ENCODE results near the gene TSR1. TPM values are rescaled to one million over a fixed set of nuclear protein-coding genes. Genes with fewer than 3 reads are reported as not detected.

Gene TSR1
- total RNA-seq, 4 donors from 2014 or later, result 25.0 to 58.3 (median 46.5) TPM

GRCh38 chr17:2365132-2365531 lies 28.9 kb upstream of the TSR1 start:
- Histone ChIP-seq H3K27ac (no peak overlapping the region), H3K36me3 (peaks cover 0 to 82% of the 10 kb centered on the region in 2 donors), H3K9me3 (no peaks in the 10 kb centered on the region), H3K4me3 (no peak overlapping the region), H3K27me3 (no peaks in the 10 kb centered on the region), H3K4me1 (peaks cover 0 to 56% (median 17%) of the 10 kb centered on the region in 3 donors)
- TF ChIP-seq CTCF (IDR thresholded peaks at IDR 0.05), result no peak
- TF ChIP-seq POLR2AphosphoS5 (IDR thresholded peaks at IDR 0.05), result no peak
- no peak for TF ChIP-seq EP300 (IDR thresholded peaks at IDR 0.05)
- TF ChIP-seq POLR2A (IDR thresholded peaks at IDR 0.05), result no peak
- ATAC-seq, result no peak
- WGBS, 2 donors (ENCODE audit: low coverage in 1 of 2), result 100% methylated on average over 1 of the region's 20 CpGs; no CpG with 5 or more reads in 1 of the 2 donors

- no peak for ATAC-seq
- WGBS, 2 donors (ENCODE audit: low coverage in 1 of 2), result no CpG with 5 or more reads among the region's 12 CpGs
- Histone ChIP-seq H3K4me3 (no peak overlapping the region), H3K36me3 (peaks cover 0 to 83% of the 10 kb centered on the region in 2 donors), H3K27me3 (no peaks in the 10 kb centered on the region), H3K9me3 (no peaks in the 10 kb centered on the region), H3K4me1 (peaks cover 0 to 55% (median 17%) of the 10 kb centered on the region in 3 donors), H3K27ac (peak overlapping the region in 1 of 4 donors; percentile 23)
- no peak for TF ChIP-seq EP300 (IDR thresholded peaks at IDR 0.05)
- no peak for TF ChIP-seq POLR2AphosphoS5 (IDR thresholded peaks at IDR 0.05)
- no peak for TF ChIP-seq POLR2A (IDR thresholded peaks at IDR 0.05)
- TF ChIP-seq CTCF (IDR thresholded peaks at IDR 0.05), result no peak
These were observed 28.5 kb upstream of the TSR1 start for GRCh38 chr17:2364763-2365116.

GRCh38 chr17:2363851-2364762 lies 27.9 kb upstream of the TSR1 start:
- no CpG with 5 or more reads among the region's 26 CpGs for WGBS, 2 donors (ENCODE audit: low coverage in 1 of 2)
- ATAC-seq, result peak; percentile 17
- Histone ChIP-seq H3K27me3 (no peaks in the 10 kb centered on the region), H3K27ac (peak overlapping the region in 2 of 4 donors; percentile 21 to 38), H3K4me1 (peaks cover 0 to 55% (median 14%) of the 10 kb centered on the region in 3 donors), H3K9me3 (no peaks in the 10 kb centered on the region), H3K36me3 (peaks cover 0 to 83% of the 10 kb centered on the region in 2 donors), H3K4me3 (no peak overlapping the region)
- TF ChIP-seq POLR2A (IDR thresholded peaks at IDR 0.05), result no peak

- WGBS, 2 donors (ENCODE audit: low coverage in 1 of 2), result 93 to 100% methylated on average over 2 to 13 of the region's 21 CpGs
- no peak for ATAC-seq
These were observed 27.1 kb upstream of the TSR1 start for GRCh38 chr17:2363318-2363717.

GRCh38 chr17:2362881-2363280 lies 26.6 kb upstream of the TSR1 start:
- TF ChIP-seq CTCF (IDR thresholded peaks at IDR 0.05), result no peak
- TF ChIP-seq EP300 (IDR thresholded peaks at IDR 0.05), result no peak
- no peak for TF ChIP-seq POLR2AphosphoS5 (IDR thresholded peaks at IDR 0.05)
- TF ChIP-seq POLR2A (IDR thresholded peaks at IDR 0.05), result no peak
- WGBS, 2 donors (ENCODE audit: low coverage in 1 of 2), result no CpG with 5 or more reads among the region's 14 CpGs
- ATAC-seq, result no peak
- no peaks in the 10 kb centered on the region for H3K27me3 ChIP-seq
- peaks cover 0 to 52% (median 9%) of the 10 kb centered on the region in 3 donors for H3K4me1 ChIP-seq
- H3K27ac ChIP-seq, result no peak overlapping the region
- peaks cover 0 to 77% of the 10 kb centered on the region in 2 donors for H3K36me3 ChIP-seq
- no peak overlapping the region for H3K4me3 ChIP-seq
- H3K9me3 ChIP-seq, result no peaks in the 10 kb centered on the region

More at GRCh38 chr17:2363318-2363717, 27.1 kb upstream of the TSR1 start:
- H3K9me3 ChIP-seq, result no peaks in the 10 kb centered on the region
- no peaks in the 10 kb centered on the region for H3K27me3 ChIP-seq
- no peak overlapping the region for H3K4me3 ChIP-seq
- TF ChIP-seq POLR2AphosphoS5 (IDR thresholded peaks at IDR 0.05) (no peak), EP300 (IDR thresholded peaks at IDR 0.05) (no peak), POLR2A (IDR thresholded peaks at IDR 0.05) (no peak), CTCF (IDR thresholded peaks at IDR 0.05) (no peak)
- H3K4me1 ChIP-seq, result peaks cover 0 to 55% (median 10%) of the 10 kb centered on the region in 3 donors
- H3K36me3 ChIP-seq, result peaks cover 0 to 81% of the 10 kb centered on the region in 2 donors
- H3K27ac ChIP-seq, result peak overlapping the region in 2 of 4 donors; percentile 21 to 38
